BE2C (cell line): Measurements from ENCODE around the gene PPL.

Experiments
- DNase-seq: peaks from one replicate; pipeline ENCODE4 v3.0.0-alpha.2; 2020
- H3K27me3 ChIP-seq: fragments of 250-450 bp; sonication (Bioruptor Pico); 2 replicates; pipeline ENCODE4 v1.5.1; 2020; ENCODE audit warnings: mild to moderate bottlenecking
- H3K36me3 ChIP-seq: fragments of 250-450 bp; sonication (Bioruptor Pico); 2 replicates; pipeline ENCODE4 v1.5.1; 2020; ENCODE audit warnings: mild to moderate bottlenecking
- H3K4me1 ChIP-seq: fragments of 250-450 bp; sonication (Bioruptor Pico); 2 replicates; pipeline ENCODE4 v1.5.1; 2020
- H3K4me3 ChIP-seq: 2 replicates; pipeline ENCODE4 v1.5.1; 2011; ENCODE audit warnings: low read depth, low read length
- H3K9me3 ChIP-seq: fragments of 250-450 bp; sonication (Bioruptor Pico); 2 replicates; pipeline ENCODE4 v1.5.1; 2020
- CTCF ChIP-seq: IDR thresholded peaks from 2 replicates; pipeline ENCODE4 v1.5.1; 2012; ENCODE audit warnings: mild to moderate bottlenecking, low read depth, low read length

The PPL gene

GRCh38 chr16:4893103-4893862, 43.7 kb downstream of the PPL start:
- DNase-seq, result no peak
- no peaks in the 10 kb centered on the region for H3K9me3 ChIP-seq
- H3K27me3 ChIP-seq, result no peaks in the 10 kb centered on the region
- no peak for TF ChIP-seq CTCF
- no peaks in the 10 kb centered on the region; the same call in 1 of the 2 replicates for H3K36me3 ChIP-seq
- no peak overlapping the region for H3K4me3 ChIP-seq
- H3K4me1 ChIP-seq, result no peaks in the 10 kb centered on the region

GRCh38 chr16:4892361-4893102, 44.4 kb downstream of the PPL start:
- H3K36me3 ChIP-seq, result no peaks in the 10 kb centered on the region; the same call in 1 of the 2 replicates

GRCh38 chr16:4891886-4892216, 45.1 kb downstream of the PPL start:
- Histone ChIP-seq H3K36me3 (peaks cover 3% of the 10 kb centered on the region; the same call in 1 of the 2 replicates), H3K9me3 (no peaks in the 10 kb centered on the region), H3K4me1 (no peaks in the 10 kb centered on the region), H3K27me3 (no peaks in the 10 kb centered on the region), H3K4me3 (no peak overlapping the region)
- no peak for DNase-seq
- TF ChIP-seq CTCF, result no peak

More at GRCh38 chr16:4892361-4893102, 44.4 kb downstream of the PPL start:
- no peaks in the 10 kb centered on the region for H3K9me3 ChIP-seq
- no peaks in the 10 kb centered on the region for H3K4me1 ChIP-seq
- TF ChIP-seq CTCF, result no peak
- H3K27me3 ChIP-seq, result no peaks in the 10 kb centered on the region
- H3K4me3 ChIP-seq, result no peak overlapping the region
- DNase-seq, result no peak

- no peak for DNase-seq
- Histone ChIP-seq H3K36me3 (peaks cover 6% of the 10 kb centered on the region; the same call in 1 of the 2 replicates), H3K9me3 (no peaks in the 10 kb centered on the region), H3K27me3 (no peaks in the 10 kb centered on the region), H3K4me3 (no peak overlapping the region), H3K4me1 (peaks cover 2% of the 10 kb centered on the region; the same call in 1 of the 2 replicates)
- TF ChIP-seq CTCF, result no peak
Observed at GRCh38 chr16:4891097-4891885, 45.7 kb downstream of the PPL start.

GRCh38 chr16:4890686-4891085, 46.3 kb downstream of the PPL start:
- TF ChIP-seq CTCF, result no peak
- no peaks in the 10 kb centered on the region for H3K27me3 ChIP-seq
- peaks cover 6% of the 10 kb centered on the region; the same call in 1 of the 2 replicates for H3K36me3 ChIP-seq
- no peaks in the 10 kb centered on the region for H3K9me3 ChIP-seq
- peaks cover 3% of the 10 kb centered on the region for H3K4me1 ChIP-seq
- DNase-seq, result no peak
- no peak overlapping the region for H3K4me3 ChIP-seq
